NCI-H526 (cell line): Measurements from ENCODE around the gene STK39.
A peak's percentile ranks its signal among the peaks of the same experiment; 100 is the strongest.

Experiments
- DNase-seq, 2 experiments: peaks; one replicate each; lab custom pipeline; 2025; lab: John Stamatoyannopoulos, UW

STK39 gene

DNA sequence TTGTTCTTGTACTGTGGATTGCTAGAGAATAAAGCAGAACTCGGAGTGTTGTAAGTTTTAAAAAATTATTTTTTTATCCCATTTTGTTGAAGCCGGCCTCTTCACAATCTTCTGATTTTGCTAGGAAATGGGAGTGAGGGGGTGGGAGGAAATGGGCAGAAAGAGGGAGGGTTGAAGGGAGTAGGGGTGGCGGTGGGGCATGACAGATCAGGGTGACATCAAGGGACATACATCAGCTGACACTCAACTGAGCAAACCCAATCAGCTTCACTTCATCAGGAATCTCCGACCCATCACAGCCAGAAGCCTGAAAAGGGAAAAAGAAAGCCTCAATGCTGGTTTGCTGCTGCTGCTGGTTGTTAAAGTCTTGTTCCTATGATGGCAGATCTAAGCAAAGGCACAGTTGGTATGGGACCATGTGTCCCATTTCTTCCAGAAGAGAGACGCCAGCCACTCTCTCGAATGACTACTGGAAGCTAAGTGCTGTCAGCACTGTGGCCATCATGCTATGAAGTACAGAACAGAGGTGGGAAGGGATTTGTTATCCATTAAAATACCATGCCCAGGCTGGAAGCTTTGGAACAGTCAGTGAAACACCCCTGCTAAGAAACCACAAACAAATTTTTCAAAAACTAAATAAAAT lies 292.0 kb downstream of the STK39 start:
- DNase-seq, result no peak

DNA sequence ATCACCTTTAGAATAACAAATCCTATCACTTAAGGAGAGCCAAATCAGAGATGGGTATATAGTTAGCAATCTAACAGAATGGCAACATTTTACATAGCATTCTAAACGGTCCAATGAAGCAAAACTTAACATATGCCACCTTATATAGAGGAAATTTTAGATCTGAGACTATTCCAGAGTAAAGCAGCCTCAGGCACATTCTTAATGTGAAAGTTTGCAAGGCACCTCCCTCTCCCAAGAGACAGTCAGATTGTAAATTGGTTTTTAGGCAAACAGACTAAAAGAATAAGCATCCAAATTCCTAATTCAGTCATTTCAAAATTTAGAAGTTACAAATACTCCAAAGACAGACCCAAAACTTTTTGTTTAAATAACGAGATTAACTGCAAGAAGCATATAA lies 292.9 kb downstream of the STK39 start:
- no peak for DNase-seq

DNA sequence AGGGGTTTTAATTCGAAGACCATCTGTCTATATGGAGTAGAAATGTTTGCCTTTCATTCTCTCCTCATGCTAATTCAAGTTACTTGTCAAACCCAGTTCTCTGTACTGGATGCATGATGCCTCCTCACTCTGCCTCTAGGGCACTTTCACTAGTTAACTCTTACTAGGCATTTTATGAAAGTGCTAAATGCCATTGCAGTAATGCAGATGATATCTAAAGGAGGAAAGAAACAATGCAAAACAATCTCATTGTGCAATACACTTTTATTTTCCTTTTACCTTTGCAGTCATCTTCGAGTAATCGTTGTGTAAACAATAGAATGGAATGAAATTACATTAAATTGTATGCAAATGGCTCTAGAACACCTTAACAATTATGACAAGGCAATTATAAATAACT lies 293.6 kb downstream of the STK39 start:
- DNase-seq, result no peak

DNA sequence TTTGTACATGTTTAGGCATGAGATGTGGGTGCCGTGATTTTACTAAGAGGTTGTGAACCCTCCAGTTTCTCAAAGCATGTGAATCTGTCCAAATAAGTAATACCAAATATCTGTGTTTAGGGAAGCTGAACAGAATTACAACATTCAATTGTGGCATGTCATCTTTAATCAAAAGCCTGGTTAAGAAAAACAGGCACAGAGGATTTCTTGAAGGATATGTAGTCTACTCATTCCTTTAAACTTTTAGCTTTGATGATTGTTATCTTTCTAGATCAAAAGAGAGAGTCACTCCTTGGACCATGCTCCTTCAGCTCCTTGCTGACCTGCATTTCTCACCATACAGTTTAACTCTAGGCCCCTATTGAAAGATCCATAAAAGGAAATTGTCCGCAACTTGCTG lies 296.8 kb downstream of the STK39 start:
- DNase-seq, result no peak

DNA sequence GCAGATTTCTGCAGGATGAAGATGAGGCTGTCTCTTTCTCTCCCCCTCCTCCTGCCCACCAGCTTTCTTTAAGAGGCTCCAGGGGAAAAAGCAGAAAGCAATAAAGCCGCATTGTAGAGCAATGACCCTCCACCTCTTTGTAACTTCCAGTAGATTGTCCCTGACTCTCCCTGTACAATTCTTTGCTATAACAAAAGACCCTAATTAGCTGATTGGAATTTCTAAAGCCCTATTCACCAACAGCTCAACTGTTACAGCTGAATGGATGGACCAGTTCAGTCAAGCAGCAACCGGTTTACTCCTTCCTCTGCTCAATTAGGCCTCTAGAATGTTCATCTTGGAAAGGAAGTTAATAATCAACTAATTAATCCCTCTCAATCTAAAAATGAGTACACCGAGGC lies 301.0 kb downstream of the STK39 start:
- DNase-seq, result no peak

DNA sequence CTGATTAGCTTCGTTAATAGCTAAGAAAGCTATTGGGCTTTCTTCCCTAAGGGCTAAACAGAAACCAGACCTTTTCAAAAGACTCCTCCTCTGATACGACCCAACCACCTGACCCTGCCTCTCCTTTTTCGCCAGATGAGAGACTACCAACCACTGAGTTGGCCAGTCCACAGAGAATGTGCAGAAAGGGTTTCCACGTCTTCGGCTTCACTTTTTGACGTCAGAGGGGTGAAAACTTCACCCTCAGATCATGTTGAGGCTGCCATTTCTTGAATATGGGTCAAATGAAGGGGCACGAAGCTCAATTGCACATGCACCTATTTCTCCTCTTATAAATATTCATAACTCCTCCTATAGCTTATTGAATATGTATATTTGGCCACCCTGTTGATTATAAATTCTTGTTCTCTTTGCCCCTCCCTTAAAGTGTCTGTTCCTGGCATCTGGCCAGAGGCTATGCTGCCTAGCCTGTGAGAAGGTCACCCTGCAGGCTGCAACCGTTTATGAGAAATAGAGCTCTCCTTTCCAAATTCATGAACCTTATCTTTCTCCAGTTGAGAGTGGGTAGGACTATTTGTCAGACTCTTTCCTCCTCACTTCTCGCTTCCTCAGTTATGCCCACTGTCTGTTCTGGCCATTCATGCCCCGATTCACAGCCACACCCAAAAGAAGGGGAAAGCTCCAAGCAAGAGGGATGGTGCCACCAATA lies 301.6 kb downstream of the STK39 start:
- no peak for DNase-seq

DNA sequence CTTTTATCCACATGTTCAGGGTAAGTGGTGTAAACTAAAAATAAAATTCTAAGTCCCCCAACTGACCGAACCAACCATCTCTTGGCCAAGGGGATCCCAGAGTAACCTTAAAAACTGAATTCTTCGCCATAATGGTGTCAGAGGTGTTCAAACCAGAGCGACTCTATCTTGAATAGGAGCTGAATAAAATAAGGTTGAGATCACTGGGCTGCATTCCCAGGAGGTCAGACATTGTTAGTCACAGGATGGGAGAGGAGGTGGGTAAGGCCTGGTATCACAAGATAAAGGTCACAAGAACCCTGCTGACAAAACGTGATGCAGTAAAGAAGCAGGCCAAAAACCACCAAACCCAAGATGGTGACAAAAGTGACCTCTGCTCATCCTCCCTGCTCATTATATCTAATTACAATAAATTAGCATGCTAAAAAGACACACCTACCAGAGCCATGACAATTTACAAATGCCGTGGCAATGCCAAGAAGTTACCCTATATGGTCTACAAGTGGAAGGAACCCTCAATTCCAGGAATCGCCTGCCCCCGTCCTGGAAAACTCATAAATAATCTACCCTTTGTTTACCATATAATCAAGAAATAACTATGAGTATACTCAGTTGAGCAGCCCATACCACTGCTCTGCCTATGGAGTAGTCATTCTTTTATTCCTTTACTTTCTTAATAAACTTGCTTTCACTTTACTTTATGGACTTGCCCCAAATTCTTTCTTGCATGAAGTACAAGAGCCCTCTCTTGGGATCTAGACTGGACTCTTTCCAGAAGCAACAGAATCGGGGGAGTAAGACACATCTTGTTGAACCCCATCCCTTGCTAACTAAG lies 302.4 kb downstream of the STK39 start:
- no peak for DNase-seq

DNA sequence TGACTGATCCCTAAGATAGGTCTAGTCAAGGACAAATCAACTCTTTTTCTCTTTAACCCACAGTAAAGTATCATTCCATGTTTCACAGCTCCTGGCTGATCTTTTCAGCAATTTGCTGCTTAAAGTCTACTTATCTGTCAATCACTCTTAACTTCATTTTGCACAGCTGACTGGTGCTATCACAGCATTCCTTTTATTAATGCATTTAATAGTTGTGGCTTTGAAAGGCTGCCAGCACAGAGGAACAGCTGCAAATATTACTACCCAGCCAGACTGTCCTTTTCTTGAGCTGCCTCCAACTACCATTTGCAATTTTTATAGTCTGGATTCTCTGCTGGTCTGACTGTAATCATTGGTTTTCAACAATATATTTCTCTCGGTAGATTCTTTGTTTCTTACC lies 303.5 kb downstream of the STK39 start:
- DNase-seq, result no peak

DNA sequence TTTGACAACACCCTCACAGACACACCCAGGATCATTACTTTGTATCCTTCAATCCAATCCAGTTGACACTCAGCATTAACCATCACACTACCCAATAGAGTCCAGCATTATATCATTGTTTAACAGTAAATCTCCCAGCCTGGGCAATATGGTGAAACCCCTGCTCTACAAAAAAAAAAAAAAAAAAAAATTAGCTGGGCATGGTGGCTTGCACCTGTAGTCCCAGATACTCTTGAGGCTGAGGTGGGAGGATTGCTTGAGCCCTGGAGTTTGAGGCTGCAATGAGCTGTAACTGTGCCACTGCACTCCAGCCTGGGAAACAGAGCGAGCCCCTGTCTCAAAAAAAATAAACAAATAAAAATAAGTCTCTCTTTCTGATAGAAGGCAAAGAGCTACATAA lies 304.0 kb downstream of the STK39 start:
- no peak for DNase-seq

DNA sequence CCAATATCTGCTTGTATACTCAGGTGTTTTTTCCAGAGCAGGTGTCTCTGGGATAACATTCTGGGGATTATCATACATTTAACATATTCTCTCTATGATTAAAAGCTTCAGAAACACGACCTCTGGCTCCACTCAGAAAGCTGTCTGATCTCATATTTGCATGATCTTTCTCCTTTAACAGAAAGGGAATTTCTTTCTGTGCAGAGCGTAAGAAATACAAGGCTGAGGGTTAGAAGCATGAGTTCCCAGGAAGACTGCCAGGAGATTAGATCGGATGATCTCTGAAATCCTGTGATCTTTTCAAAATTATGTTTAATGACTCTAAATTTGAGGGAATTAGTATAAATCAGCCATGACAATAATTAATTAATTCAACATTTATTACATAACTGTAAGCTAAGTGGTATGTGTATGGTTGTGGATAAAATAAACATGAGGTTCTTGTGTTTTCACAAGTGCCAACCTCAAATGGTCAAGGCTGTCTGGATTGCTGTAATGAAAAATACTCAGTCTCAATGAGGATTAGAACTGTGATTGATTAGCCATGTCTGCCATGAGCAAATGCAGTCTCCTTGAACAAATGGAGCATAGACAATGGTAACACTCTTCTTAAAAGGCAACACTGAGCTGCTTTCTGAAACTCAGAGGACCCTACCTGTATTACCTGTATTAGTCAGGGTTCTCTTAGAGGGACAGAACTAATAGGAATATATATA lies 304.9 kb downstream of the STK39 start:
- peak; percentile 20 to 26 for DNase-seq

DNA sequence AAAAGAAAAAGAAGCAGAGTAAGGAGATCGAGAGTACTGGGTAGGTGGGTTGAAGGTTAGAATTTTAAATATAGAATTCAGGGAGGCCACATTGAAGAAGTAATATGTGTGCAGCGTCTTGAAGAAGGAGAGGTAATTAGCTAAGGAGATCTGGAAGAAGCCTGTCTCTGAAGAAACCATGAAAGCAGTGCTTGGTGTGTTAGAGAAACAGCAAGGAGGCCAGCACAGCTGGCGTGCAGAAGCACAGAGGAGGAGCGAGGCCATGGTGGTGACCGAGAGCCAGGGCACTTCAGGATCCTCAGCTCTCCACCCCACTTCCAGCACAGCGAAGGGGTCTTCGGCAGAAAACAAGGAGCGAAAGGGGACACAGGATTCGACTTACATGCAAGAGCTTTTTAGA lies 305.8 kb downstream of the STK39 start:
- no peak for DNase-seq

DNA sequence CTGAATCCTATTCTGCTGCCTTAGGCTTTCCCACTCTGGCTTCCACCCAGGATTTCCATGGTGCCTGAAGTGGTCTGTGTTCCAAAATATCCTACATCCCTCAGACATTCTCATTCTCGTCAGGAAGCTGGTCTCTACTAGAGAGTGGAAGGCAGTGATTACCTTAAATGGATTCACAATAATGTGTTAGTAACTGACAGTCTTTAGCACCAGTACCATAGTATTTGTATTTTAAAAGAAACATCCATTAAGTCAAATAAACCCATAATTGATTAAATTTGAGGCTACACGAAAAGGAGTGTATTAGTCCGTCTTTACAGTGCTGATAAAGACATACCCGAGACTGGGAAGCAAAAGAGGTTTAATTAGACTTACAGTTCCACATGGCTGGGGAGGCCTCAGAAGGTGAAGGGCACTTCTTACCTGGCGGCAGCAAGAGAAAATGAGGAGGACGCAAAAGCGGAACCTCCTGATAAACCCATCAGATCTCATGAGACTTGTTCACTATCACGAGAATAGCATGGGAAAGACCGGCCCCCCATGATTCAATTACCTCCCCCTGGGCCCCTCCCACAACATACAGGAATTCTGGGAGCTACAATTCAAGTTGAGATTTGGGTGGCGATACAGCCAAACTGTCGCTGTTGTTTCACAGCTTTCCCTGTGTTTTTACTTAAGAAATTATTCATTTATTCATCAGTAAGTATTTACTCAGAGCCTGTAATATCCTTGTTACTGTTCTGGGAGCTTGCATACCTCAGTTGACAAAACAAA lies 306.5 kb downstream of the STK39 start:
- DNase-seq, result no peak

DNA sequence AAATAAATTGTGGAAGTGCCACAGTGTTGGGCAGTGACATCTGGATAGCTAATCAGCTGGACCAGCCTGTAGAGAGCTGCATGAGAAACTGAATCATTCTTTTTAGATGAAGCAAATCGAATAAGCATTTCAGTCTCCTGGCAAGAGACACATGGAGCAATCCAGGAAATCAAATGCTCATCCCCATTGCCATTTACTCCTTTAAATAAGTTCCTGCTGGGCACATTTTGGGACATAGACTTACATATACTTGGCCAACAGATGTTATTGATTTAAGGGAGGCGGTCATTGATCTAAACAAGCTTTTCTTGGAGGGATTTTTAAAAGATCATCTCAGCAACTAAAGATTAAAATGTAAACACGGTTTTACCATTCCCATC lies 307.1 kb downstream of the STK39 start:
- DNase-seq, result no peak

DNA sequence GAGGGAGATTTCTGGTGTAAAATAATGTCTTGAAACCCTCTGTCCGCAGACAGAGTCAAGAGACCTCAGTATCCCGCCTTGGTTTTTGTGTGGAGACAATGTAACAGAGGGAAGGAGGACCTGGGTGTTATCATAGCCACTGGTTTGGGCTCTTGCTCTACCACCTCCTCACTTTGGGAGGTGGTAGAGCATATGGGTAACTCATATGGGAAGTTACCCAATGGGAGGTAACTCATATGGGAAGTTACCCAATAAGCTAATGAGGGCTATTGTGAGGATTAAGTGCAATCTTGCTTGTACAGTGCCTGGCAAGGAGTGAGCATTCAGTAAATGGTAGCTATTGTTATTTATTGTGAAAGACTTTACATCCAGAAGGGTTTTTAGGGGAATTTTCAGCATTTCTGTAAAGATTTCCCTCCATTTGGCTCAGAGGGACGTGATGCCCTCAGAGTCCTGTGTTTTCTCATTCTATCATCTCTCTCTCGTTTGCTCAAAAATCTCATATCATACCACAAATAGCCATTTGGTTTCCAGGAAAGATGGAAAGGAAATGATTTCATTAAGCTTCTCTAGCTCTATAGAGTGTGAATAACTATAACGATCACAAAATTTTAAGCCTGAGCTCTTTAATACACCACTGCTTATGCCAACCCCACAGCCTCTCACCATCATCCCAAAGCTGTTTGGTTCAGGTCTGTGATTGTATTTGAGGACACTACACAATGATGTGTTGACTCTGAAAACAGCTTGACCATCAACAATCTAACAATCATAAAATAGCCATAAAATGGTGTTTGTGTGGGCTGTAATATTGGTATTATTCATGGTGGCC lies 307.7 kb downstream of the STK39 start:
- DNase-seq, result no peak

DNA sequence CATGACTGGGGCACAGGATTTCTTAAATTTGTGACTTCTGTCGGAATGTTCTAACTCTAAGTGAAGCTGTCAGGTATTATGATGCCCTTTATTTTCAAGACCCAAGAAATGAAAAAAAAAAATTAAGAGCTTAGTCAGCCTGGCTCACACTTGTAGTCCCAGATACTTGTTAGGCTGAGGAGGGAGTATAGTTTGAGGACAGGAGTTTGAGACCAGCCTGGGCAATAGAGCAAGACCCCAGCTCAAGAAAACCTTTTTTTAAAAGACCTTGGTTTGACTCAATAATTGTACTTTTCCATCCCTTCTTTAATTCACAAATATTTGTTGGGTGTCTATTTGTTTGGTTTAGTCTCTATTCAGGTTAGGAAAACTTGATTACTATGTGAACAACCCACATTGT lies 310.0 kb downstream of the STK39 start:
- DNase-seq, result no peak

DNA sequence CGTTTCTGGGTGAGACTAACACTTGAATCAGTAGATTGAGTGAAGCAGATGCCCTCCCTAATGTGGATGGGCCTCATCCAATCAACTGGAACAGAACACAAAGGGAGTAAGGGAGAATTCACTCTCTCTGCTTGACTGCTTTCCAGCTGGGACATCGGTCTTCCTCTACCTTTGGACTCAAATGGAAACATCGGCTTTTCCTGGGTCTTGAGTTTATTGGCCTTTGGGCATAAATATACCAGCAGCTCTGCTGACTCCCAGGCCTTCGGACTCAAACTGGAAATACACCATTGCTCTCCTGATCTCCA lies 311.6 kb downstream of the STK39 start:
- peak in 1 of 2 experiments; percentile 19 for DNase-seq

DNA sequence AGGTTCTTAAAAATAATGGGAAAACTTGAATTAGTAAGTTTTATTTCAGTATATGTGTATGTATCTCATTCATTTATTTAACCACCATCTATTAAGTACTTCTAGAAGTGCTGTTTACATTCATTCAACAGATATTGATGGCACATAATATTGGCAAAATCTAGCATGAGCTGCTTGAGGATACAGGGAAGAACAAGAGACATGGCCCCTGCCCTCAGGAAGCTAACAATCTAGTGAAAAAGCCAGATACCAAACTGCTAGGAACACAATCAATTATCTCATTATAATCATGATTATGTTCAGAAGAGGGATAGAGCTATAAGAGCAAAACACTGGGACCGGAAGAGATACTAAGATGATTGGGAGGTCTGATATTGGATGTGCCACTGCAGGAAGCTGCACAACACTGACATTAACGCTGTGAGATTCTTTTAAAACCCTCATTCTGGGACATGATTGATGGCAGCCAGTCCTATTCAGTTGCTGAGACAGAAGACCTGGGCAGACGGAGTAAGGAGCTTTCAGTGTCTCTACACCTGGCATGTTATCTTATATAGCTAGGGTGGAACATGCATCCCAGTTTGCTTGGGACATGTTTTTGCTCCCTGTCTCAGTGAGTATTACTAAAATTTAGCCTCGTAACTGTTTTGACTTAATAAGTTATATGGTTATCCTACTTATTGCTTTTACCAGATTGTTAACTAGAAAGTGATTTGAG lies 314.1 kb downstream of the STK39 start:
- no peak for DNase-seq

DNA sequence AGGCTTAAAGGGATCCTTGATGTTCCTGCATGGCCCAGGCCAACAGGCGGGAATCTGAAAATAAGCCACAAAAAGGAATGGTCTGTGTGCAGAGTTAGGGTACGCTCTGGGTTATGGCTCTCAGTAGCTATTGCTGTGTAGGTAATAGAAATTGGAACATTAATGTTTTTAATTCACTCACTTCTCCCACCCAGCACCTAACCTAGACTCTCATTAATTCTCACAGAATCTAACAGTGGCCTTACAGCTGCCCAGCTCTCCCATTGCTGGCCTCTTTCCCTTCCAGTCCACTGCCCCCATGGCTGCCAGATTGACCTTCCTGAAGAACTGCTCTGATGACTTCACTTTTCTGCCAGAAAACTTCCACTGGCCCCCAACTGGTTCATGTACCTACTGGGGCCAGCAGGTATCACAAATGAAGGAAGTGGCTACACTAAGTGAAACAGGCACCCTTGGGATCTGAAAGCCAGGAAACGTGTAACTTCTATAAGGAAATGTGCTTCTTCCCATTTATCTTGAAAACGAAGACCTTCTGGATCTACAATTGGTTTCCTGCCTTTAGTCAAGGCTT lies 315.2 kb downstream of the STK39 start:
- no peak for DNase-seq

DNA sequence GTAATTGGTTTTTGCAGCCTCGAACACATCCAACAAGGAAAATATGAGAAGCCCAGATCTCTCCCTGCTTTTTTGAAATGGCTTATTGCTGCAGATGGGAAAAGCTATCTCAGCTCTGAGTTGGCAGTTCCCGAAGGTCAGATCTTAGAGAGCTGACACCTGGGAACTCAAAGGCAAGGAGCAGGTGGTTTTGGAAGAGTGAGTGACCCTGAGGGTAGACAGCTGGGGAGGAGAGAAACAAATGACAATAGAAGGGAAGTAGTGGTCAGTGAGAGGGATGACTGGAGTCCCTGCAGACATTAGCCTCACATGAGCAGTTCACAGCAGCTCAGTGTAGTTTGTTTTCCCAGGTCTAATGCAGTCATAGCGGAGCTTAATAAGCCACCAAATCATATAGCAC lies 317.9 kb downstream of the STK39 start:
- DNase-seq, result no peak

DNA sequence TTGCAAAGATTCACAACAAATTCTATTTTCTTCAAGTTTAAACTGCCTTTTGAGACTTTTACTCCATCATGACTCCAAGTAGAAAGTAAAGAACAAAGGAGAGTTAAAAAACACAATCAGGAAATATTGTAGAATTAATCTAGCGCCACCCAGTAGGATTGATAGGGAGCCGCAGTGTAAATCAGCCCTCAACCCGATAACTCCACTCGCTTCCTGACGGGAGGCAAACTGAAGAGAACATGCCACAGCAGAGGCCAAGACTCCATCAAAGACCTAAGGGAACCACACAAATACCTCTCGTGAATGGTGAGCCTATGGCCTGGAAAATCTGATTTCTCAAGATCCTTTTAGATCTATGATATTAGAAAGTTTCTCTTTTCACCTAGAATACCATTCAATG lies 319.0 kb downstream of the STK39 start:
- DNase-seq, result no peak
